NCI-H526 (cell line): ENCODE measurements around the gene GSTCD.
"Not testable (repeated sequence)": the region's sequence is repeated elsewhere in the genome, so short reads cannot be mapped to it uniquely, and the experiment has no call there.

Source experiments
- DNase-seq, 2 experiments: peaks; one replicate each; lab custom pipeline; 2025; lab: John Stamatoyannopoulos, UW

Gene GSTCD

GRCh38 chr4:105714932-105715331 lies 6.3 kb downstream of the GSTCD start:
- DNase-seq = no peak

GRCh38 chr4:105715692-105716278 lies 7.2 kb downstream of the GSTCD start:
- DNase-seq = peak in 1 of 2 experiments; percentile 46

- no peak for DNase-seq
These were observed 10.6 kb downstream of the GSTCD start for GRCh38 chr4:105719204-105719603.

GRCh38 chr4:105725623-105726022 lies 17.0 kb downstream of the GSTCD start:
- no peak for DNase-seq

- not testable (repeated sequence) for DNase-seq
These were observed 21.3 kb downstream of the GSTCD start for GRCh38 chr4:105729895-105730294.

GRCh38 chr4:105735217-105735616 lies 26.6 kb downstream of the GSTCD start:
- DNase-seq = not testable (repeated sequence)

- DNase-seq = no peak
These were observed 33.0 kb downstream of the GSTCD start for GRCh38 chr4:105741548-105741947.

GRCh38 chr4:105748222-105748621 lies 39.6 kb downstream of the GSTCD start:
- no peak for DNase-seq

- DNase-seq = no peak
These were observed 43.2 kb downstream of the GSTCD start for GRCh38 chr4:105751718-105752299.

- DNase-seq = peak; percentile 22 to 54
These were observed 44.8 kb downstream of the GSTCD start for GRCh38 chr4:105753361-105753760.

- no peak for DNase-seq
These were observed 46.8 kb downstream of the GSTCD start for GRCh38 chr4:105755375-105755774.

- DNase-seq = no peak
These were observed 50.4 kb downstream of the GSTCD start for GRCh38 chr4:105758958-105759357.

GRCh38 chr4:105765690-105766407 lies 57.3 kb downstream of the GSTCD start:
- no peak for DNase-seq

- peak in 1 of 2 experiments; percentile 27 for DNase-seq
These were observed 59.0 kb downstream of the GSTCD start for GRCh38 chr4:105767579-105767978.

GRCh38 chr4:105770524-105770923 lies 61.9 kb downstream of the GSTCD start:
- not testable (repeated sequence) for DNase-seq

GRCh38 chr4:105772065-105772464 lies 63.5 kb downstream of the GSTCD start:
- not testable (repeated sequence) for DNase-seq

- not testable (repeated sequence) for DNase-seq
These were observed 67.3 kb downstream of the GSTCD start for GRCh38 chr4:105775760-105776415.

GRCh38 chr4:105780176-105780575 lies 71.6 kb downstream of the GSTCD start:
- DNase-seq = no peak

GRCh38 chr4:105784761-105785160 lies 76.2 kb downstream of the GSTCD start:
- no peak for DNase-seq

GRCh38 chr4:105785792-105786191 lies 77.2 kb downstream of the GSTCD start:
- DNase-seq = no peak

- DNase-seq = no peak
These were observed 78.2 kb downstream of the GSTCD start for GRCh38 chr4:105786748-105787147.

GRCh38 chr4:105797225-105797624 lies 88.6 kb downstream of the GSTCD start:
- DNase-seq = no peak
